Kidney (tissue), 14 donors: ENCODE measurements around the gene DLGAP3. TPM values are rescaled to one million over a fixed set of nuclear protein-coding genes. Genes with fewer than 3 reads are reported as not detected.

Source experiments
- DNase-seq, 5 donors: peaks; one replicate each; pipeline ENCODE4 v3.0.0-alpha.2; 2013 to 2020
- FAIRE-seq: peaks from 2 replicates; lab custom pipeline; 2012; peaks lifted over from hg19 to GRCh38; lab: Jason Lieb, UNC
- H3K27ac ChIP-seq, 2 donors: one replicate each; pipeline ENCODE4 v1.7.0; 2013; ENCODE audit warnings: low read depth in 2 of 2, low read length in 2 of 2, inconsistent platforms in 1 of 2
- H3K27me3 ChIP-seq: one replicate; pipeline ENCODE4 v1.7.1; 2013; ENCODE audit warnings: low read length, inconsistent platforms; ENCODE audit not compliant: control insufficient read depth, insufficient read depth
- H3K36me3 ChIP-seq, 3 donors: one replicate each; pipeline versions ENCODE4 v1.7.0 to v1.7.1; 2013; ENCODE audit warnings: low read length in 3 of 3, control low read depth in 1 of 3, inconsistent platforms in 1 of 3; ENCODE audit not compliant: insufficient read depth in 3 of 3, control insufficient read depth in 2 of 3
- H3K4me1 ChIP-seq, 3 donors: one replicate each; pipeline versions ENCODE4 v1.7.0 to v1.7.1; 2013; ENCODE audit warnings: low read length in 3 of 3, inconsistent platforms in 1 of 3, low read depth in 1 of 3; ENCODE audit not compliant: control insufficient read depth in 2 of 3, insufficient read depth in 2 of 3
- H3K4me3 ChIP-seq, 3 donors: one replicate each; pipeline versions ENCODE4 v1.7.0 to v1.8.1; 2013; ENCODE audit warnings: low read length in 3 of 3, control low read depth in 1 of 3, inconsistent platforms in 1 of 3
- H3K9ac ChIP-seq, 3 donors: one replicate each; pipeline versions ENCODE4 v1.7.0 to v1.7.1; 2013; ENCODE audit warnings: low read length in 3 of 3, control low read depth in 1 of 3, inconsistent platforms in 1 of 3
- H3K9me3 ChIP-seq, 3 donors: one replicate each; pipeline versions ENCODE4 v1.7.0 to v1.7.1; 2013; ENCODE audit warnings: low read length in 3 of 3, control low read depth in 1 of 3, inconsistent platforms in 1 of 3; ENCODE audit not compliant: control insufficient read depth in 2 of 3, insufficient read depth in 1 of 3
- intact Hi-C: fragments of 100-400 bp; cut with DNase I; formaldehyde crosslinking; loops from one replicate; pipeline ENCODE4 v1.11.1; 2022
- polyA plus RNA-seq: library from polyadenylated mRNA; stranded (reverse); fragments of 350-450 nt; fragmentation: Illumina TruSeq; extraction: RNeasy Lipid Tissue Mini Kit (QIAGEN cat#74804); gene quantifications from one replicate; pipeline ENCODE4 v1.2.3, GENCODE V29; 2014; ENCODE audit warnings: low read depth, low replicate concordance; ENCODE audit not compliant: insufficient read depth
- total RNA-seq: library from RNA; stranded (reverse); fragmentation: NEBNext Ultra II Directional; extraction: Animal tissue kit (Norgen Biotek cat#: 25700); gene quantifications from one replicate; pipeline ENCODE4 v1.2.1, GENCODE V29; 2021
- TF ChIP-seq, protein P1 (sequence below): IDR thresholded peaks from 3 replicates; pipeline ENCODE4 v1.5.1; 2012; ENCODE audit warnings: mild to moderate bottlenecking, moderate library complexity, borderline replicate concordance; ENCODE audit not compliant: insufficient read depth; ENCODE audit errors: extremely low read depth
- donor health status: control.
- donor health status: control.
- donor health status: control.
- donor health status: control.
- donor health status: control.
- donor health status: DM: yes; HTN: yes; CAD: no.
- donor health status: Normal renal cell carcinoma (clear cell type).

Gene DLGAP3
- total and polyA plus RNA-seq, 2 donors from 2014 or later = 0.71 to 1.0 TPM

GRCh38 chr1:34852677-34853217 is 76.7 kb downstream of the DLGAP3 start:
- no peaks in the 10 kb centered on the region for H3K9me3 ChIP-seq
- DNase-seq (peak; percentile 92 to 96 (median 94)), FAIRE-seq (peak; percentile 92)
- no peak overlapping the region for H3K27ac ChIP-seq
- peaks cover 0 to 20% (median 9%) of the 10 kb centered on the region in 3 donors for H3K4me1 ChIP-seq
- no peak overlapping the region for H3K9ac ChIP-seq
- no peaks in the 10 kb centered on the region for H3K27me3 ChIP-seq
- no peak overlapping the region for H3K4me3 ChIP-seq
- peaks cover 0 to 15% (median 9%) of the 10 kb centered on the region in 3 donors for H3K36me3 ChIP-seq
- intact Hi-C loops = no loop called here
- TF ChIP-seq, protein P1, sequence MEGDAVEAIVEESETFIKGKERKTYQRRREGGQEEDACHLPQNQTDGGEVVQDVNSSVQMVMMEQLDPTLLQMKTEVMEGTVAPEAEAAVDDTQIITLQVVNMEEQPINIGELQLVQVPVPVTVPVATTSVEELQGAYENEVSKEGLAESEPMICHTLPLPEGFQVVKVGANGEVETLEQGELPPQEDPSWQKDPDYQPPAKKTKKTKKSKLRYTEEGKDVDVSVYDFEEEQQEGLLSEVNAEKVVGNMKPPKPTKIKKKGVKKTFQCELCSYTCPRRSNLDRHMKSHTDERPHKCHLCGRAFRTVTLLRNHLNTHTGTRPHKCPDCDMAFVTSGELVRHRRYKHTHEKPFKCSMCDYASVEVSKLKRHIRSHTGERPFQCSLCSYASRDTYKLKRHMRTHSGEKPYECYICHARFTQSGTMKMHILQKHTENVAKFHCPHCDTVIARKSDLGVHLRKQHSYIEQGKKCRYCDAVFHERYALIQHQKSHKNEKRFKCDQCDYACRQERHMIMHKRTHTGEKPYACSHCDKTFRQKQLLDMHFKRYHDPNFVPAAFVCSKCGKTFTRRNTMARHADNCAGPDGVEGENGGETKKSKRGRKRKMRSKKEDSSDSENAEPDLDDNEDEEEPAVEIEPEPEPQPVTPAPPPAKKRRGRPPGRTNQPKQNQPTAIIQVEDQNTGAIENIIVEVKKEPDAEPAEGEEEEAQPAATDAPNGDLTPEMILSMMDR = peak; percentile 99

GRCh38 chr1:34851431-34852105 is 77.9 kb downstream of the DLGAP3 start:
- Histone ChIP-seq H3K27me3 (no peaks in the 10 kb centered on the region), H3K36me3 (peaks cover 0 to 15% (median 9%) of the 10 kb centered on the region in 3 donors), H3K4me1 (peaks cover 0 to 21% (median 9%) of the 10 kb centered on the region in 3 donors), H3K27ac (peak overlapping the region; percentile 18 to 37), H3K4me3 (peak overlapping the region in 1 of 3 donors; percentile 1), H3K9me3 (no peaks in the 10 kb centered on the region), H3K9ac (peak overlapping the region in 1 of 3 donors; percentile 8)
- FAIRE-seq (no peak), DNase-seq (peak in 1 of 5 donors; percentile 82)
- intact Hi-C loops = no loop called here
- TF ChIP-seq, protein P1 = no peak

- DNase-seq (no peak), FAIRE-seq (no peak)
- Histone ChIP-seq H3K9ac (no peak overlapping the region), H3K27ac (no peak overlapping the region), H3K36me3 (peaks cover 0 to 10% (median 7%) of the 10 kb centered on the region in 3 donors), H3K4me1 (peaks cover 0 to 23% (median 11%) of the 10 kb centered on the region in 3 donors), H3K27me3 (no peaks in the 10 kb centered on the region), H3K9me3 (no peaks in the 10 kb centered on the region), H3K4me3 (no peak overlapping the region)
- intact Hi-C loops = no loop called here
- TF ChIP-seq, protein P1 = no peak
Measured at GRCh38 chr1:34850382-34850781, 79.1 kb downstream of the DLGAP3 start.
